Peyer's patch (tissue), 4 donors: ENCODE measurements around the gene CD200R1L.

Source experiments
- POLR2A ChIP-seq, 2 donors: fragments of 450-650 bp; IDR thresholded peaks; one replicate each; pipeline ENCODE4 v1.5.1; 2017; ENCODE audit warnings: antibody characterized with exemption in 2 of 2, mild to moderate bottlenecking in 2 of 2, moderate library complexity in 2 of 2
- TF ChIP-seq, protein P1 (sequence below), 6 experiments: fragments of 450-650 bp in 4 of 6; fragments of 200-600 bp in 2 of 6; sonication (generic) in 1 of 6; IDR thresholded peaks; one replicate each; pipeline ENCODE4 v1.5.1; 2017 to 2019; ENCODE audit warnings: antibody characterized with exemption in 6 of 6, mild to moderate bottlenecking in 3 of 6, moderate library complexity in 1 of 6

DNA sequence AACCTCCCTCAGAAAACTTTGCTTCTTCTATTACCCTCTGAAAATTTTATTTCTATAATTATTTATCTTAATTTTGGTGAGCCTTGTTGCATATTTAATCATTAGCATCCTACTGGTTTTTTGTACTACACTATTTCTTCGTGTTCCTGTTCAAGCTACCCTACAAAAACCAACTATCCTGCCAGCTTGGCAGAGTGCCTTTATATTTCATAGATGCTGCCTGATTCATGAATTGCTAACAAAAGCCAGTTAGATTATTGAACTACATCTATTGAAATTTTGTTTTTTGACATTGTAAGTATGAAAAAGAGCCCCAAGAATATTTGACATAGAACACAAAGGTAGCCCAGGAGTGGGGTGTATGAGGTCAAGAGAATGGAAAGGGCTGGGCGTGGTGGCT is 78.9 kb downstream of the CD200R1L start:
- TF ChIP-seq POLR2A (IDR thresholded peaks at IDR 0.05), result no peak
- TF ChIP-seq, protein P1, sequence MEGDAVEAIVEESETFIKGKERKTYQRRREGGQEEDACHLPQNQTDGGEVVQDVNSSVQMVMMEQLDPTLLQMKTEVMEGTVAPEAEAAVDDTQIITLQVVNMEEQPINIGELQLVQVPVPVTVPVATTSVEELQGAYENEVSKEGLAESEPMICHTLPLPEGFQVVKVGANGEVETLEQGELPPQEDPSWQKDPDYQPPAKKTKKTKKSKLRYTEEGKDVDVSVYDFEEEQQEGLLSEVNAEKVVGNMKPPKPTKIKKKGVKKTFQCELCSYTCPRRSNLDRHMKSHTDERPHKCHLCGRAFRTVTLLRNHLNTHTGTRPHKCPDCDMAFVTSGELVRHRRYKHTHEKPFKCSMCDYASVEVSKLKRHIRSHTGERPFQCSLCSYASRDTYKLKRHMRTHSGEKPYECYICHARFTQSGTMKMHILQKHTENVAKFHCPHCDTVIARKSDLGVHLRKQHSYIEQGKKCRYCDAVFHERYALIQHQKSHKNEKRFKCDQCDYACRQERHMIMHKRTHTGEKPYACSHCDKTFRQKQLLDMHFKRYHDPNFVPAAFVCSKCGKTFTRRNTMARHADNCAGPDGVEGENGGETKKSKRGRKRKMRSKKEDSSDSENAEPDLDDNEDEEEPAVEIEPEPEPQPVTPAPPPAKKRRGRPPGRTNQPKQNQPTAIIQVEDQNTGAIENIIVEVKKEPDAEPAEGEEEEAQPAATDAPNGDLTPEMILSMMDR (IDR thresholded peaks at IDR 0.05), result no peak
